Activated T-helper 1 cell treated with anti-CD3 and anti-CD28 coated beads, Interleukin-2, amount 50 U/mL, for 16 hours (primary cell): ENCODE results near the gene CCDC198.

Experiments
- DNase-seq, 2 donors: peaks; one replicate each; pipeline ENCODE4 v3.0.0-alpha.2; 2020; ENCODE audit warnings: low read depth in 1 of 2, low spot score in 1 of 2

CCDC198 gene

GRCh38 chr14:57493467-57494181 is at the start of gene CCDC198:
CCDC198 (minus strand) TSS chr14:57493857; CDS start chr14:57493715, 142 bp downstream.
- DNase-seq = no peak

- DNase-seq = no peak
Observed at GRCh38 chr14:57533214-57533613, 39.6 kb upstream of the CCDC198 start.

- DNase-seq = no peak
Observed at GRCh38 chr14:57530571-57530970, 36.9 kb upstream of the CCDC198 start.

GRCh38 chr14:57526942-57527341 is 33.3 kb upstream of the CCDC198 start:
- no peak for DNase-seq

- no peak for DNase-seq
Observed at GRCh38 chr14:57519043-57519442, 25.4 kb upstream of the CCDC198 start.

- no peak for DNase-seq
Observed at GRCh38 chr14:57512220-57512619, 18.6 kb upstream of the CCDC198 start.

- DNase-seq = no peak
Observed at GRCh38 chr14:57508756-57509155, 15.1 kb upstream of the CCDC198 start.

GRCh38 chr14:57502586-57503254 is 9.1 kb upstream of the CCDC198 start:
- no peak for DNase-seq

GRCh38 chr14:57501039-57501557 is 7.4 kb upstream of the CCDC198 start:
- DNase-seq = no peak

- DNase-seq = no peak
Observed at GRCh38 chr14:57498659-57499058, 5.0 kb upstream of the CCDC198 start.

GRCh38 chr14:57498035-57498434 is 4.4 kb upstream of the CCDC198 start:
- no peak for DNase-seq

GRCh38 chr14:57495416-57495815 is 1.8 kb upstream of the CCDC198 start:
- DNase-seq = no peak

GRCh38 chr14:57492859-57493258 is 798 bp downstream of the CCDC198 start:
- no peak for DNase-seq

GRCh38 chr14:57491640-57492039 is 2.0 kb downstream of the CCDC198 start:
- no peak for DNase-seq

- DNase-seq = no peak
Observed at GRCh38 chr14:57487771-57488170, 5.9 kb downstream of the CCDC198 start.

- no peak for DNase-seq
Observed at GRCh38 chr14:57486767-57487379, 6.8 kb downstream of the CCDC198 start.

- DNase-seq = no peak
Observed at GRCh38 chr14:57485635-57486034, 8.0 kb downstream of the CCDC198 start.

- DNase-seq = no peak
Observed at GRCh38 chr14:57482120-57482519, 11.5 kb downstream of the CCDC198 start.

GRCh38 chr14:57480051-57480450 is 13.6 kb downstream of the CCDC198 start:
- DNase-seq = no peak

- DNase-seq = no peak
Observed at GRCh38 chr14:57479197-57479596, 14.5 kb downstream of the CCDC198 start.

- no peak for DNase-seq
Observed at GRCh38 chr14:57478050-57478449, 15.6 kb downstream of the CCDC198 start.

- no peak for DNase-seq
Observed at GRCh38 chr14:57470909-57471308, 22.7 kb downstream of the CCDC198 start.
